GM19468 (cell line): ENCODE measurements around the gene CYP4F8.
"Not testable (repeated sequence)": the region's sequence is repeated elsewhere in the genome, so short reads cannot be mapped to it uniquely, and the experiment has no call there.

Experiments
- ATAC-seq: cut with Tn5 transposase; IDR thresholded peaks from one replicate; pipeline ENCODE4 v1.9.1; 2021; ENCODE audit warnings: mild to moderate bottlenecking, moderate library complexity, moderate number of reproducible peaks; ENCODE audit not compliant: unreplicated experiment; ENCODE audit errors: extremely low read depth

Gene CYP4F8

DNA sequence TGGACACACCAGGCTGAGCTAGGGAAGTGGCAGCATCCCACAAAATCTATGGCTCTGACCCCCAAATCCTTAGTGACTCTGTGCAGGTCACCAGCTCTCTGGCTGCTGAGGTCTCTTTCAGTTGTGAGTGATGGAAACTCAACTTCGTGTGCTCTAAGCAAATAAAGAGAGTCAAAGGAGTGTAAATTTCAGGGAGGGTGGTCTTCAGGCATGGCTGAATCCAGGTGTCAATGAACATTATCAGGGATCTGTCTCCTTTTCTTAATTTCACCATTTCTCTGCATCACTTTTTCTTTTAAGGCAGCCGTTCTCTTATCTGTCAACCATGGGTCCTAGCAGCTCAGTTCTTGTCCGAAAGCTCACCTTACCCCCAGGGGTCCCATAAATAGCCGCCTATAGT lies 64.1 kb downstream of the CYP4F8 start:
- no peak for ATAC-seq

DNA sequence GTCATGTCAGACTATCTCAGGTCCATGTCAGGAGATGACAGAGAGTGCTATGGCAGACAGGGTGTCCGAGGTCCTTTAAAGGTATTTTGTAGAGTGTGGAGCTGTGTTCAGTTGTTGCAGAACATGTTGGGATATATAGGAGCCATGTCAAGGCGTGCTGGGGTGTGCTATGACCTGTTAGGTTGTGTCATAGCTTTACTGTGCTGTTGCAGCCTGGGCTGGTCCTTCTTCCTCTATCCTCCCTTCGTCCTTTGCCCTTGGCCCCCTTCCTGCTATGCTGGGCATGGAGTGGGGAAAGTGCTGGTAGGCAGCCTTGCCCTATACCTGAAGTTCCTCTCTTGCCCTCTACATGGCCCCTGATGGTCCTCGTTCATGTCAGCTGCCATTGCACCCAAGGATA lies 64.8 kb downstream of the CYP4F8 start:
- not testable (repeated sequence) for ATAC-seq
